Effector CD8-positive, alpha-beta T cell (primary cell): Measurements from ENCODE around the gene AP3M1.
A peak's percentile ranks its signal among the peaks of the same experiment; 100 is the strongest.
"Not testable (repeated sequence)": the region's sequence is repeated elsewhere in the genome, so short reads cannot be mapped to it uniquely, and the experiment has no call there.

ENCODE experiments used
- DNase-seq: peaks from one replicate; lab custom pipeline; 2025; lab: John Stamatoyannopoulos, UW

Gene AP3M1

DNA sequence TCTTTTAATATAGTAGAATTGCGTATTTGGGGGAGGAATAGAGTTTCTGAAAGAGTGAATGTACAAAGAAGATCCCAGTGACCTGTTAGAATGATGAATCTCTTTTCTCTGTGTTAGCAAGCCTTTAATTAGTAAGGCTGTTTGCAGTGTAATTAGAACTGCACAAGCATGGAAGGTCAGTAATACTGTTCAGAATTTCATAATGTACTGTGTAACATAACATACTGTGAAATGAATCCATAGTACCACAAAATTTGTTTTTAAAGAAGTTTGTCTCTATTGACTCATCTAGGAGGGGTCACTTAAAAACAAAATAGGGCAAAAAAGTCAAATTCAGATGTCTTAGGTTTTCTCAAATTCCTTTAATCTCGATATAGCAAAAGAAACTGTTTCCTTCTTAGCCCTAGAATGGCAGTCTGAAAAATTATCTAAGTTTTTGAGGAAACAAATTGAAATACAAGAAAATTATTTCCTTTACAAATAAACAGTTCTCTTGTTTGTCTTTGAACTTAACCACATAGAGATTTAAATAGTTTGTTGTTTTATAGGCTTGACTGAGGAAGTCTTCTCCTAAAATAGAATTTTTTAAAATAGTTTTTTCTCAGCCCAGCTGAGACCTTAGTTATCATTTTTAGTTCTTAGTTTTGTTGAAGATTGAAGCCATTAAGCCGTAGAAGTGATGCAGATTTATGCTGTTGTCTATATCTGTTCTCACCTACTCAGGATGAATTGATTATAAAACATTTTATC lies 12.9 kb upstream of the AP3M1 start:
- DNase-seq = no peak

DNA sequence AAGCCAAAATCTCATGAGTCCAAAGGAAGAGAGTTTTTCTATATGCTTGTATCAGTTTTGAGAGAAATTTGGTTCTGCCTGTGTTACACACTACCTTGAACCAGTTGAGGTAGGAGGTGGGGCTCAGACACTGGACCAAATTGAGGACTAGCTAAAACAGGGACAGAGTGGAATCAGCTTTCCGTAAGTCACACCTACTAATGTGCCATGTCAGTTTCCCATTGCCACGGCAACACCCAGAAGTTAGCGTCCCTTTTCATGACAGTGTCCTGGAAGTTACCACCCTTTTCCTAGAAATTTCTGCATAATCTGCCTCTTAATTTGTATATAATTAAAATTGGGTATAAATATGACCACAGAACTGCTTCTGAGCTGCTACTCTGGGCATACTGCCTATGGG lies 9.4 kb upstream of the AP3M1 start:
- DNase-seq = no peak

DNA sequence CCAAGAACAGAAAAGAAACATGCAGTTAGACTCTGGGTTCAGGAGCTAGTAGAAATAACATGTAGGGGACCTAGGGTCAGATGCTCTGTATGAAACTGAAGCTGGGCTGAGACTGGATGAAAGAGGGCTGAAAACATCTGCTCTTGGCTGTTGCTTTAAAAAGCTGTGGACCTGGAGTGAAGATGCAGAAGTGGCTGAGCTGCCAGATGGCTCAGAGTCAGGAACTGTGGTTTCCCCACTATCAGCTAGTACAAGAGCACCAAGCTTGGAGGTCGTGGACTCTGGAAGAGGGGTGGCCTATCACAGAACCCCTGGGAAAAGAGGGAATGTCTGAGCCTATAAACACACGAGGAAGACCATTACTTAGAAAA lies 6.3 kb upstream of the AP3M1 start:
- DNase-seq = no peak

DNA sequence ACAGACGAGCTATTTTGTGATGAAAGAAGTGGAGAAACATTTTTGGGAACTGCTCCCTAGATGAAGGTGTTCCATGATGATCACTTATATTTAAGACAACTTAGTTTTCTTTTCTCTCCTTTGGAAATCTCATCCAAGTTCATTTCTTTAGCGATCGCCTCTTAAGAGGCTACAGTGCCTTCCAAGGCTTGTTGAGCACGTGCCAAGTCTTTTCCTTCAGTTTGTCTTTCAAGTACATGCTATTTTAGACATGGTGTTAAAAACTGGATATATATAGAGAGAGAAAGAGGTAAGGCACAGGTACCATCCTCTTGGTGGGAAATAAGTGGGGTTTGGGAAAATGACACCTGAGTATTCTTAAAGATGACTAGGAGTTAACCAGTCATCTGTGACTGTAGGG lies 3.0 kb upstream of the AP3M1 start:
- no peak for DNase-seq

- DNase-seq = no peak
Observed at GRCh38 chr10:74153123-74153522, 2.5 kb upstream of the AP3M1 start.

GRCh38 chr10:74151879-74152722 lies 1.5 kb upstream of the AP3M1 start:
- DNase-seq = no peak

DNA sequence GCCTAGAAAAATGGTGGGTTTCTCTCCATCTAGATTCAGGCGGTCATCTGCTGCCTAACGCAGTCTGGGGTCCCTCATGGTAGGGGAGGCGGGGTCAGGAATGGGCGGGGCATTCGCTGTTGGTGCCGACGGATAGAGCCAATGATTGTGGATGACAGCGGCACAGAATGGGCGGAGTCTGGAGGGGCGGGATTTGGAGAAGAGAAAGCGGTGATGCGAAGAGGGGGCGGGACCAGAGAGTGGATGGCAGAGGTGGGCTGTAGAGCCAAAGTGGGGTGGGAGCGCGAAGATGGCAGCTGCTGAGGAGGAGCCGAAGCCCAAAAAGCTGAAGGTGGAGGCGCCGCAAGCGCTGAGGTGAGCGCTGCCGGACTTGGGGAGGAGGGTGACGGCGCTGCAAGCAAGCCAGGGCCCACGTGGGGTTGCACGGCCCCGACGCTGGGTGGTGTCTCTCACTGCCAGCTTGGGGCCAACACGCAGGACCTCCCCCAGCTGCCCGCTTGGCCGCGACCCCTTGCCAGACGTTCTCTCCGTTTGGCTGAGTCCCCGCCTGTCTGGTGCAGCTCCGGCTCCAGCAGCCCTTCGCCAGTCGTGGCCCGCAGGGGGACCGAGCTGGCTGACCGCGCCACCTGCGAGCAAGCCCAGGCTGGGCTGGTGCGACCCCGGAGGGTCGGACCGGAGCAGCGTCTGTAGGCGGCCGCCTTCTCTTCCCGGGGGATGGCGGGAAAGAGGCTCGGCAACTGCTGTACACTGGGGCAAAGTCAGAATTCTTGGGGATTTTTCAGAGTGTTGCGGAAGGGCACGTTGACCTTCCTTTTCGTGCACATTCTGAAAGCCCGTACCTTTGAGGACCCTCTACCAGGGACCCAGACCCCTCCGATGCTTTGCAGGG lies 606 bp upstream of the AP3M1 start, which contains the start of gene ADK:
TSS of gene ADK (plus strand) at position 232 of the 889 bp plus-strand sequence. CDS start at position 290, 58 bp downstream.
- peak; percentile 99 for DNase-seq

DNA sequence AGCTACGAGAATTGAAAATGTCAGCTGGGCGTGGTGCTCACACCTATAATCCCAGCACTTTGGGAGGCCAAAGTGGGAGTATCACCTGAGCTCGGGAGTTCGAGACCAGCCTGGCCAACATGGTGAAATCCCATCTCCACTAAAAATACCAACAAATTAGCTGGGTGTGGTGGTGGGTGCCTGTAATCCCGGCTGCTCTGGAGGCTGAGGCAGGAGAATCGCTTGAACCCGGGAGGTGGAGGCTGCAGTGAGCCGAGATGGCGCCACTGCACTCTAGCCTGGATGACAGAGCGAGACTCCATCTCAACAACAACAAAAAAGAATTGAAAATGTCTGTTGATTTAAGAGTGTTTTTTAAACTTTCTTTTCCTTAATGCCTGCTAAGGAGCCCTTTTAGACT lies 3.6 kb downstream of the AP3M1 start:
- DNase-seq = not testable (repeated sequence)

DNA sequence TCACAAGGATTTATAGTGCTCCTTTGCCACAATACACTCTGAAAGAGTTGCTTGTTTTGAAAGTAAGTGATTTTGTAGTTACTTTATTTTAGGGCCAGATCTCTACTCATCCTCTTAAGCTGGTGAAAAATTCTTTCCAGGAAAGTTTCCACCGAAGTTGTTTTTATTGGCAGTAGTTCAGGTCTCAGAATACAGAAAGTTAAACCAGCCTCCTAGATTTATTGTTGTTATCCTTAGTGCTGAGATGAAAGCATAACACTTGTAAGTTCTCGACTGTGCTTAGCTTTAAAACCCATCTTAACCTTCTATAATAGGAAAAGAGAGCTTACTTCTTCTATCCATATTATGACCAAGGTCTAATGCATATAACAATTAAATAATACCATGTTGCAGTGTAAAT lies 5.5 kb downstream of the AP3M1 start:
- DNase-seq = no peak

DNA sequence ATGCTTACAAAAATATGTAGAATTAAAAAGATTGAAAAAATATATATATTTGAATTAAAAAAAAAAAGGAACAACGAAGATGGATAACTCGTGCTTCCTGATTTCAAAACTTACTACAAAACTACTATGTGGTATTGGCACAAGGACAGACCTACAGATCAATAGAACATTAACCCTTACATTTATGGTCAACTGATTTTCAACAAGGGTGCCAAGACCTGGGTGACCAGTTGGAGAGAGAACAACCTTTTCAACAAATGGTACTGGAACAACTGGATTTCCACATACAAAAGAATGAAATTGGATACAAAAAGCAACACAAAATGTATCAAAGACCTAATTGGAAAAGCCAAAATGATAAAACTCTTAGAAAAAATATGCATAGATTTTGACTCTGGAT lies 10.1 kb downstream of the AP3M1 start:
- no peak for DNase-seq

- DNase-seq = no peak
Observed at GRCh38 chr10:74139981-74140380, 10.6 kb downstream of the AP3M1 start.

DNA sequence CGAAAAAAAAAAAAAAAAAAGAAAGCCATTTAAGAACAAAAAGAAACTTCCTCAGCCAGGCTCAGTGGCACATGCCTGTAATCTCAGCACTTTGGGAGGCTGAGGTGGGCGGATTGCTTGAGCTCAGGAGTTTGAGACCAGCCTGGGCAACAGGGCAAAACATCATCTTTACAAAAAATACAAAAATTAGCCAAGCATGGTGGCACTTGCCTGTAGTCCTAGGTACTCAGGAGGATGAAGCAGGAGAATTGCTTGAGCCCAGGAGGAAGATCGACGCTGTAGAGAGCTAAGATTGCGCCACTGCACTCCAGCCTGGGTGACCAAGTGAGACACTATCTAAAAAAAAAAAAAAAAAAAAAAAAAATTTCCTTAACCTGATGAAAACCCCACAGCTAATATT lies 12.0 kb downstream of the AP3M1 start:
- not testable (repeated sequence) for DNase-seq

DNA sequence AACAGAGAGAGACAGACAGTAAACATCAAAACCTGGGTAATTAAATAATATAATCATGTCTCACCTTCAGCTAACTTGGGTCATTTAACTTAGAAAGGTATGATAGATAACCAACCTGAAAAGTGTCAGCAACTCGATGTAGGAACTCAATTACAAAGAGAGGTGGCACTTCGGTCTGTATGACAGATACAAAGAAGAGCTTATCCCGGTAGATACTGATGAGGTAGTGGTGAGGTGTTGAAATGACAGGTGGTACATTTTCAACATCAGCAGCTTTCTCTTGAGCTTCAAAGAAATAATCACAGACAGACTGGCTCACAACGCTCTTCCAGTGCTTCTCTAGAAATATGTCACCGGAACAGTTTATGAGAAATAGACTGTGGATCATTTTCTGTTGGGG lies 12.6 kb downstream of the AP3M1 start:
- no peak for DNase-seq

- DNase-seq = no peak
Observed at GRCh38 chr10:74135452-74135851, 15.2 kb downstream of the AP3M1 start.

- DNase-seq = no peak
Observed at GRCh38 chr10:74133923-74134820, 16.5 kb downstream of the AP3M1 start.

GRCh38 chr10:74123081-74123480 lies 27.5 kb downstream of the AP3M1 start:
- no peak for DNase-seq

DNA sequence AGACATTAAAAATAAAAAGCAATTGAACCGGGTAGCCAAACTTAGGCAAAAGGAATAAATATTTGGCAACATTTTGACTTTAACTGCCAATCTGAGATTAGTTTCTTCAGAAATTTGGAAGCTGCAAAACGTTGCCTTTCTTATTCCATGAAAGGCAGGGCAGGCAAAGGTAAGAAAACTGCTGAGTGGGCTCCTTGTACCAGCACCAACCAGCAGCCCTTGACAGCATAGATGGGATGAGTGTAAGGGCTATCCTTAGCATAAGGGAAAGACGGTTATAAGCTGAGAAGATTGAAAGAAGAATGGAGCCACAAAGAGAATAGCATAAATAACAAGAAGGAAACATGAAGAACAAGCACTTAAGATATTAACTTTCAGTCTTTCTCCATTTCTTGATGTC lies 28.6 kb downstream of the AP3M1 start:
- no peak for DNase-seq

GRCh38 chr10:74121368-74121767 lies 29.3 kb downstream of the AP3M1 start:
- no peak for DNase-seq

GRCh38 chr10:74120911-74121310 lies 29.7 kb downstream of the AP3M1 start:
- DNase-seq = no peak

- no peak for DNase-seq
Observed at GRCh38 chr10:74118804-74119203, 31.8 kb downstream of the AP3M1 start.

DNA sequence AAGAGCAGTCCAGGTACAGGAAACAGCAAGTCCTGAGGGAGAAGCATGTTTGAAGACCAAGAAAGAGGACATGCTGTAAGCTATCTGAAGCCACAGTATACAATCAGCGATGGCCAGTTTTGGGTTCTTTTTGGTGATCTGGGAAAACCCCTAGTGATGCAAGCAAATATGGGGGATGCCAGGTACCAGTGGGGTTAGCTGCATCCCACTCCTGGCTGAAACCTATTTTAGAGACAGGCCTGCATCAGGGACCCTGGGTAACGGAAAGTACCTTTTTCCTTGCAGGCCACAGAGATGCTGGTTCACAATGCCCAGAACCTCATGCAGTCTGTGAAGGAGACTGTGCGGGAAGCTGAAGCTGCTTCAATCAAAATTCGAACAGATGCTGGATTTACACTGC lies 32.9 kb downstream of the AP3M1 start:
- DNase-seq = no peak
